Activated naive CD8-positive, alpha-beta T cell treated with anti-CD3 and anti-CD28 coated beads for 36 hours (primary cell): Measurements from ENCODE around the gene CHST2. TPM values are rescaled to one million over a fixed set of nuclear protein-coding genes. Genes with fewer than 3 reads are reported as not detected.

Source experiments
- DNase-seq: peaks from one replicate; pipeline ENCODE4 v3.0.0; 2021
- H3K27ac Mint-ChIP-seq: one replicate; pipeline ENCODE4 v1.8.0; 2022; ENCODE audit warnings: mild to moderate bottlenecking, moderate library complexity, mixed read lengths
- H3K27me3 Mint-ChIP-seq: one replicate; pipeline ENCODE4 v1.8.0; 2022; ENCODE audit warnings: mild to moderate bottlenecking, mixed read lengths
- H3K36me3 Mint-ChIP-seq: one replicate; pipeline ENCODE4 v1.8.0; 2021; ENCODE audit warnings: mild to moderate bottlenecking, mixed read lengths
- H3K4me1 Mint-ChIP-seq: one replicate; pipeline ENCODE4 v1.8.0; 2021; ENCODE audit warnings: mixed read lengths
- H3K4me3 Mint-ChIP-seq: one replicate; pipeline ENCODE4 v1.8.0; 2022; ENCODE audit warnings: mild to moderate bottlenecking, moderate library complexity, mixed read lengths
- H3K9me3 Mint-ChIP-seq: one replicate; pipeline ENCODE4 v1.8.0; 2022; ENCODE audit warnings: mixed read lengths
- total RNA-seq, 2 experiments: library from RNA; stranded (reverse); gene quantifications; one replicate each; pipeline ENCODE4 v1.2.3, GENCODE V29; 2021

The CHST2 gene
- total RNA-seq, 2 experiments from 2014 or later = 12.0 to 13.2 TPM

DNA sequence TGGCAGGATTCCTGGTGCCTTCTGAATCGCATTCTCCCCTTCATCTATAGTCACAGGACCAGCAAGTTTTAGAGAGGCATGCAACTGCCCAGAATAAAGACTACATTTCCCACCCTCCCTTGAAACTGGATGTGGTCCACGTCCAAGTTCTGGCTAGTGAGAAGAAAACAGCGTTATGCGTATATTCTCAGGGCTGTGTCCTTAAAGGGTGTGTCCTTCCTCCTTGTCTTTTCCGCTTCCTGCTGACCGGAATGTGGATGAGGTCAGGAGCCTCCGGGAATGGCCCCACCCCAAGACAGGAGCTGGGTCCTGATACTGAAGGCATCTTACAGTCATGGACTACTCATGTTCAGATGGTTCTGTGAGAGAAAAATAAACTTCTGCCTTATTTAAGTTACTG, 20.2 kb downstream of the CHST2 start:
- Mint-ChIP-seq H3K36me3 (no peaks in the 10 kb centered on the region), H3K9me3 (no peaks in the 10 kb centered on the region), H3K27ac (no peak overlapping the region), H3K4me3 (no peak overlapping the region), H3K27me3 (peaks cover 3% of the 10 kb centered on the region), H3K4me1 (peaks cover 18% of the 10 kb centered on the region)
- no peak for DNase-seq

DNA sequence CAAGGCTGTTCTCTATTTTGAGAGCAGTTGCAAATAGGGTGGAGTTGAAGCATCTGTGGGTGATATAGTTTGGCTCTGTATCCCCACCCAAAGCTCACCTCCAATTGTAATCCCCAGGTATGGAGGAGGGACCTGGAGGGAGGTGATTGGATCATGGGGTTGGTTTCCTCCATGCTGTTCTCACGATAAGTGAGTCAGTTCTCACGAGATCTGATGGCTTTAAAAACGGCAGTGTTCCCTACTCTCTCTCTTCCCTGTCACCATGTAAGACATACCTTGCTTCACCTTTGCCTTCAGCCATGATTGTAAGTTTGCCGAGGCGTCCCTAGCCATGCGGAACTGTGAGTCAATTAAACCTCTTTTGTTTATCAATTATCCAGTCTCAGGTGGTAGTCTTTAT, 21.0 kb downstream of the CHST2 start:
- Mint-ChIP-seq H3K27me3 (peaks cover 3% of the 10 kb centered on the region), H3K27ac (no peak overlapping the region), H3K4me1 (peaks cover 11% of the 10 kb centered on the region), H3K4me3 (no peak overlapping the region), H3K9me3 (no peaks in the 10 kb centered on the region), H3K36me3 (no peaks in the 10 kb centered on the region)
- DNase-seq = no peak

- peaks cover 3% of the 10 kb centered on the region for H3K27me3 Mint-ChIP-seq
- H3K4me3 Mint-ChIP-seq = no peak overlapping the region
- H3K36me3 Mint-ChIP-seq = no peaks in the 10 kb centered on the region
- H3K4me1 Mint-ChIP-seq = peaks cover 9% of the 10 kb centered on the region
- H3K27ac Mint-ChIP-seq = no peak overlapping the region
- DNase-seq = no peak
- no peaks in the 10 kb centered on the region for H3K9me3 Mint-ChIP-seq
Measured at GRCh38 chr3:143142354-143142753, 22.8 kb downstream of the CHST2 start.

DNA sequence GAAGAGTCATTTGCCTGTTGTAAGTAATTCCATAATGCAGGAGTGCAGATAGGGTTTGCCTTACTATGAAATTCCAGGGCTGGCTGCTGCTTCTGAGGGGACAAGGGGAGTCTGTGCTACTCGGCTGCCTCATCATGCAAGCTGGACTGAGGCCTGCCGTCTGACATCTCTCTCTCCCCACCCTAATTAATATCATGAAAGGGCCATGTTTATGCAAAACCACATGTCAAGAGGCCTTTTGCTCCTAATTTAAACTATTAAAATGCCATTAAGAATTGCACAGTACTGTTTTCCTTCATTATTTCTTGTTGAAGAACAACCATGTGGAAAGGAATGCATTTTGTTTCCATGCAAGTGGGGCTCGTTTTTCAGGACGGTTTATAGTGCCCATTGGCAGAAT, 26.3 kb downstream of the CHST2 start:
- no peaks in the 10 kb centered on the region for H3K36me3 Mint-ChIP-seq
- DNase-seq = no peak

GRCh38 chr3:143146486-143147274, 27.1 kb downstream of the CHST2 start:
- Mint-ChIP-seq H3K4me1 (peaks cover 5% of the 10 kb centered on the region), H3K36me3 (no peaks in the 10 kb centered on the region), H3K27me3 (no peaks in the 10 kb centered on the region), H3K9me3 (no peaks in the 10 kb centered on the region), H3K4me3 (no peak overlapping the region), H3K27ac (no peak overlapping the region)
- no peak for DNase-seq

More for the DNA sequence above, 26.3 kb downstream of the CHST2 start:
- Mint-ChIP-seq H3K27ac (no peak overlapping the region), H3K9me3 (no peaks in the 10 kb centered on the region), H3K4me1 (peaks cover 1% of the 10 kb centered on the region), H3K27me3 (no peaks in the 10 kb centered on the region), H3K4me3 (no peak overlapping the region)

DNA sequence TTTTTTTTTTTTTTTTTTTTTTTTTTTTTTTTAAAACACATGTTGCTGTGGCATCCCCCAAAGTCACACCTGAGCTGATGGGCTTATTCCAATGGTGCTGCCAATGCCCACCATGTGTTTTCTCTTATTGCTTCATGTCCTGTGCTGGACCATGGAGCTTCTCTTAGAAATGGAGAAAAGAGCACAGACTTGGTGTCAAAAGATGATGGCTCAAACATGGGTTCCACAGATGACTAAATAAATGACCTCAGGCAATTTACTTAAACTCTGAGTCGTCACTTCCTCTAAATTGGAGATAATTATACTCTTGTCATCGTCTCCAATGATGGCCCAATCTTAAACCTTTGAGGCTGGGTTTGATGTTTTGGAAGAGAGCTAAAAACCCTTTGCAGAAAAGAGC, 28.1 kb downstream of the CHST2 start:
- DNase-seq = no peak
- H3K4me3 Mint-ChIP-seq = no peak overlapping the region
- H3K27me3 Mint-ChIP-seq = no peaks in the 10 kb centered on the region
- no peak overlapping the region for H3K27ac Mint-ChIP-seq
- H3K36me3 Mint-ChIP-seq = no peaks in the 10 kb centered on the region
- no peaks in the 10 kb centered on the region for H3K9me3 Mint-ChIP-seq
- peaks cover 15% of the 10 kb centered on the region for H3K4me1 Mint-ChIP-seq

- no peaks in the 10 kb centered on the region for H3K9me3 Mint-ChIP-seq
- H3K4me1 Mint-ChIP-seq = peaks cover 24% of the 10 kb centered on the region
- no peak for DNase-seq
- no peak overlapping the region for H3K4me3 Mint-ChIP-seq
- no peaks in the 10 kb centered on the region for H3K27me3 Mint-ChIP-seq
- no peaks in the 10 kb centered on the region for H3K36me3 Mint-ChIP-seq
- no peak overlapping the region for H3K27ac Mint-ChIP-seq
Measured at GRCh38 chr3:143150071-143150470, 30.5 kb downstream of the CHST2 start.

GRCh38 chr3:143151004-143151731, 31.6 kb downstream of the CHST2 start:
- no peak for DNase-seq
- peaks cover 26% of the 10 kb centered on the region for H3K4me1 Mint-ChIP-seq
- no peaks in the 10 kb centered on the region for H3K9me3 Mint-ChIP-seq
- no peaks in the 10 kb centered on the region for H3K27me3 Mint-ChIP-seq
- H3K36me3 Mint-ChIP-seq = no peaks in the 10 kb centered on the region
- no peak overlapping the region for H3K27ac Mint-ChIP-seq
- no peak overlapping the region for H3K4me3 Mint-ChIP-seq

- no peak for DNase-seq
- Mint-ChIP-seq H3K27me3 (no peaks in the 10 kb centered on the region), H3K27ac (no peak overlapping the region), H3K4me1 (peaks cover 26% of the 10 kb centered on the region), H3K4me3 (no peak overlapping the region), H3K9me3 (no peaks in the 10 kb centered on the region), H3K36me3 (no peaks in the 10 kb centered on the region)
Measured at GRCh38 chr3:143152043-143152442, 32.5 kb downstream of the CHST2 start.

- Mint-ChIP-seq H3K36me3 (no peaks in the 10 kb centered on the region), H3K4me1 (peaks cover 45% of the 10 kb centered on the region), H3K9me3 (no peaks in the 10 kb centered on the region), H3K4me3 (no peak overlapping the region), H3K27me3 (no peaks in the 10 kb centered on the region), H3K27ac (no peak overlapping the region)
- DNase-seq = no peak
Measured at GRCh38 chr3:143155756-143156155, 36.2 kb downstream of the CHST2 start.

DNA sequence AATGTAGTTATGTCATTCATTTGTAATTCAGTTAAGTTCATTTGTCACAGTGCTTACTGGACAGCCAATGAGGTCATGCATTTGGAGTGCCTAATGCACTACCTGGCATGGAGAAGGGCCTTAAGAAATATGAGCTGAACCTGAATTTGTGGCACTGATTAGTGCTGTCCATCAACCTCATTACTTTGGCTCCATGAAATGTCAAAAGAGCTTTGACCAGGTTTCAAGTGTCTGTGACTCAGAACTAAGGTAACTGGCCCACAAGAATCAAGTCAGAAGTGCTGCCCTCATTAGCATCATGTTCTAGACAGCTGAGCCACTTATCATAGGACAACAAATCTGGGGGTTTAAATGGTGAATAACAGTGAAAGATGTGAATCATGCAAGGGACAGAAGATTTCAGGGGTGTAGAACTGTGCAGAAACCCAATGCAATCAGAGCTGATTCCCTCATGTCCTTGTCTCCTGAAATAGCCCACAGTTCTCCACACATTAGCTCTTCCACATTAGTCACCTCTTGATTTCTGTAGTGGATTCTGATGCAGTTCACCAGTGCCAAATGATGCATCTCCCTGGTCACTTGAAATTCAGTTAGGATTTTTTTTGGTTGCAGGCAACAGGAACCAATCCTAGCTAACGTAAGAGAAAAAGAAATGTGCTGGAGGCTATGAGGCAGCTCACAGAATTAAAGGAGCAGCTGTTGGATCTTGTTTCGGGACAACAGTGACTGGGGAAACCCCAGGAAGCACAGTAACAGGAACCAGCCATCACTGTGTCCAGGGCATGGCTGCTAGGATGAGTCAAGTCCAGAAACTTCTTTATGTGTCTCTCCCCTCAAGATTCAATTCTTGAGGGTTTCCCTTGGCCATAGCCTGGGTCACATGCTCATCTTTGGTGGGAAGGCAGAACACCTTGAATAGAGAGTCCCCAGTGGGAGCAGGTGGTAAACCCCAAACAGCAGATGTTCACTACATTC, 38.7 kb downstream of the CHST2 start:
- peak overlapping the region; percentile 13 for H3K27ac Mint-ChIP-seq
- peaks cover 37% of the 10 kb centered on the region for H3K4me1 Mint-ChIP-seq
- H3K4me3 Mint-ChIP-seq = no peak overlapping the region
- H3K9me3 Mint-ChIP-seq = no peaks in the 10 kb centered on the region
- no peaks in the 10 kb centered on the region for H3K36me3 Mint-ChIP-seq
- DNase-seq = no peak
- no peaks in the 10 kb centered on the region for H3K27me3 Mint-ChIP-seq

GRCh38 chr3:143160437-143160836, 40.9 kb downstream of the CHST2 start:
- H3K4me3 Mint-ChIP-seq = no peak overlapping the region
- DNase-seq = no peak
- no peaks in the 10 kb centered on the region for H3K27me3 Mint-ChIP-seq
- H3K27ac Mint-ChIP-seq = no peak overlapping the region
- no peaks in the 10 kb centered on the region for H3K36me3 Mint-ChIP-seq
- H3K9me3 Mint-ChIP-seq = no peaks in the 10 kb centered on the region
- peaks cover 54% of the 10 kb centered on the region for H3K4me1 Mint-ChIP-seq

- DNase-seq = no peak
- Mint-ChIP-seq H3K27me3 (no peaks in the 10 kb centered on the region), H3K4me3 (no peak overlapping the region), H3K4me1 (peaks cover 64% of the 10 kb centered on the region), H3K27ac (peak overlapping the region; percentile 90), H3K36me3 (peaks cover 3% of the 10 kb centered on the region), H3K9me3 (peaks cover 1% of the 10 kb centered on the region)
Measured at GRCh38 chr3:143163562-143164100, 44.1 kb downstream of the CHST2 start.

DNA sequence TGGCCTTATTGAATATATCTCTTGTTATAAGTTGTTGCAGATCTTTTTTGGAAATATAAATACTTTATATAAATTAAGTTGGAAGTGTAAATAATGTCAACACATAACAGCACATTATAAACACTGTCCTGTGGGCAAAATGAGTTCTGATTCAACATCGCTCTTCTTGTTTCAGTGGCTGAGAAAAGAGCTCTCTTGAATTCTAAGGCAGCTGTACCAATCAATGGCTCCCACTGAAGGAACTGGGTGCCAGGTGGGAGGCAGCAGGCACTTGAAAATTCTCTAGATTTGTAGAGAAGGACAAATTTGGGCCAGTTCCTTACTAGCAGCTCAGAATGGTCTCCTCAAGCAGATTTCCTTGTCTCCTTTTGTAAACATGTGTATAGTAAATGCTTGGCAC, 45.6 kb downstream of the CHST2 start:
- Mint-ChIP-seq H3K4me1 (peaks cover 71% of the 10 kb centered on the region), H3K27ac (peak overlapping the region; percentile 90), H3K4me3 (peak overlapping the region; percentile 44), H3K36me3 (peaks cover 10% of the 10 kb centered on the region), H3K9me3 (peaks cover 6% of the 10 kb centered on the region), H3K27me3 (no peaks in the 10 kb centered on the region)
- no peak for DNase-seq
